ENCODE results near the gene CCNI2.

The CCNI2 gene

GRCh38 chr5:132750471-132751230 is 3.4 kb downstream of the CCNI2 start:
- no peak overlapping the region for H3K4me3 ChIP-seq (ENCODE audit: low read depth, low read length)
- TF ChIP-seq CTCF (IDR thresholded peaks at IDR 0.05; ENCODE audit: control insufficient read depth, extremely low read depth, insufficient read depth): no peak
- no peak for DNase-seq (ENCODE audit: low read depth)

GRCh38 chr5:132751444-132751843 is 4.2 kb downstream of the CCNI2 start:
- DNase-seq (ENCODE audit: low read depth): no peak
- no peak for TF ChIP-seq CTCF (IDR thresholded peaks at IDR 0.05; ENCODE audit: control insufficient read depth, extremely low read depth, insufficient read depth)
- no peak overlapping the region for H3K4me3 ChIP-seq (ENCODE audit: low read depth, low read length)

GRCh38 chr5:132751971-132752580 is 4.8 kb downstream of the CCNI2 start:
- TF ChIP-seq CTCF (IDR thresholded peaks at IDR 0.05; ENCODE audit: control insufficient read depth, extremely low read depth, insufficient read depth): no peak
- DNase-seq (ENCODE audit: low read depth): no peak

GRCh38 chr5:132752581-132753125 is 5.4 kb downstream of the CCNI2 start:
- no peak for TF ChIP-seq CTCF (IDR thresholded peaks at IDR 0.05; ENCODE audit: control insufficient read depth, extremely low read depth, insufficient read depth)
- no peak for DNase-seq (ENCODE audit: low read depth)
- H3K4me3 ChIP-seq (ENCODE audit: low read depth, low read length): no peak overlapping the region

More at GRCh38 chr5:132751971-132752580, 4.8 kb downstream of the CCNI2 start:
- H3K4me3 ChIP-seq (ENCODE audit: low read depth, low read length): no peak overlapping the region

- no peak overlapping the region for H3K4me3 ChIP-seq (ENCODE audit: low read depth, low read length)
These were observed 6.1 kb downstream of the CCNI2 start for GRCh38 chr5:132753135-132753987.

More at GRCh38 chr5:132753135-132753987, 6.1 kb downstream of the CCNI2 start:
- peak; percentile 29; the same call in 1 of the 2 replicates for TF ChIP-seq CTCF (IDR thresholded peaks at IDR 0.05; ENCODE audit: control insufficient read depth, extremely low read depth, insufficient read depth)
- no peak for DNase-seq (ENCODE audit: low read depth)
